Measurements from ENCODE around the gene PAOX. TPM values are rescaled to one million over a fixed set of nuclear protein-coding genes. Genes with fewer than 3 reads are reported as not detected.

PAOX gene
- total and polyA plus RNA-seq, 9 of the 15 experiments (the other 6 are each of a cell fraction or from before 2014, with no cell fraction given) = 0.80 to 6.4 (median 2.6) TPM

DNA sequence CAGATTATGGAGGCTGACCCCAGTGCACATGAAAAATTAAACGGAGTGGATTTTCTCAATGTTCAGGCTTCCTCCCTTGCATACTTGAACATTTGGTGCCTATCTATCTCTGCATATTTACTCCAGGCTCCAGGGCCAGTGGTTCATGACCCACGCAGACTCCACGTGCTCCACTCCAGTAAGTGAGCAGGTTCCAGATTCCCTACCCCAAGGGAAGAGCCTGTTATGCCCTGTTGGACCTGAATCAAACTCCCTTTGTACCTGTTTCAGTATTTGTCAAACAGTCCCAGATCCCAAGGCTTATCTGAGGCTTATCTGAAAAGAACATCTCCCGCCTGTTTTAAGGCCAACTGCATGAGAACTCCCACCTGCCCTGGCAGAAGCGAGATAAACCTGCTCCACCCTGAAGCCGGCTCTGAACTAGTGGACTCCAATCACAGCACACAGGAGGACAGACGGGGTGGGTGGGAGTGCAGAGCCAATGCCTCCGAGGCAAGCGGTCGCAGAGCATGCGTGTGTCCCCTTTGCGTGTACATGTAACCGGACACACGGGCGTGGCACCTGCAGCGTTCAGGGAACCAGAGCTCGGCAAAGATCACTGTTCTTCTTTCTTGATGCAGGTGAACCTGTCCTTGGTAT, 19.0 kb upstream of the PAOX start (continued):
- TF ChIP-seq TEAD4 (IDR thresholded peaks at IDR 0.05; ENCODE audit: low read length) = peak; percentile 82
- no peak for TF ChIP-seq TEAD4 (CRISPR knock-in tag; IDR thresholded peaks at IDR 0.05; ENCODE audit: borderline replicate concordance)
- peak; percentile 93 for TF ChIP-seq L3MBTL2 (IDR thresholded peaks at IDR 0.05)
- TF ChIP-seq, protein P1, sequence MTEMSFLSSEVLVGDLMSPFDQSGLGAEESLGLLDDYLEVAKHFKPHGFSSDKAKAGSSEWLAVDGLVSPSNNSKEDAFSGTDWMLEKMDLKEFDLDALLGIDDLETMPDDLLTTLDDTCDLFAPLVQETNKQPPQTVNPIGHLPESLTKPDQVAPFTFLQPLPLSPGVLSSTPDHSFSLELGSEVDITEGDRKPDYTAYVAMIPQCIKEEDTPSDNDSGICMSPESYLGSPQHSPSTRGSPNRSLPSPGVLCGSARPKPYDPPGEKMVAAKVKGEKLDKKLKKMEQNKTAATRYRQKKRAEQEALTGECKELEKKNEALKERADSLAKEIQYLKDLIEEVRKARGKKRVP (CRISPR knock-in tag; IDR thresholded peaks at IDR 0.05) = no peak
- TF ChIP-seq POLR3A (IDR thresholded peaks at IDR 0.05; ENCODE audit: borderline replicate concordance, extremely low read depth, insufficient read depth, insufficient read length) = no peak
- TF ChIP-seq ZNF696 (CRISPR knock-in tag; conservative IDR thresholded peaks at IDR 0.05) = no peak
- no peak for TF ChIP-seq ZNF507 (tag; conservative IDR thresholded peaks at IDR 0.05)
- TF ChIP-seq ZNF324 (CRISPR knock-in tag; IDR thresholded peaks at IDR 0.05) = no peak
- TF ChIP-seq GATAD2B (IDR thresholded peaks at IDR 0.05; ENCODE audit: borderline replicate concordance) = peak; percentile 45; the same call in 1 of the 2 replicates
- no peak for TF ChIP-seq DACH1 (IDR thresholded peaks at IDR 0.05; ENCODE audit: partially characterized antibody)
- TF ChIP-seq, protein P2, sequence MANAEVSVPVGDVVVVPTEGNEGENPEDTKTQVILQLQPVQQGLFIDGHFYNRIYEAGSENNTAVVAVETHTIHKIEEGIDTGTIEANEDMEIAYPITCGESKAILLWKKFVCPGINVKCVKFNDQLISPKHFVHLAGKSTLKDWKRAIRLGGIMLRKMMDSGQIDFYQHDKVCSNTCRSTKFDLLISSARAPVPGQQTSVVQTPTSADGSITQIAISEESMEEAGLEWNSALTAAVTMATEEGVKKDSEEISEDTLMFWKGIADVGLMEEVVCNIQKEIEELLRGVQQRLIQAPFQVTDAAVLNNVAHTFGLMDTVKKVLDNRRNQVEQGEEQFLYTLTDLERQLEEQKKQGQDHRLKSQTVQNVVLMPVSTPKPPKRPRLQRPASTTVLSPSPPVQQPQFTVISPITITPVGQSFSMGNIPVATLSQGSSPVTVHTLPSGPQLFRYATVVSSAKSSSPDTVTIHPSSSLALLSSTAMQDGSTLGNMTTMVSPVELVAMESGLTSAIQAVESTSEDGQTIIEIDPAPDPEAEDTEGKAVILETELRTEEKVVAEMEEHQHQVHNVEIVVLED (CRISPR knock-in tag; IDR thresholded peaks at IDR 0.05) = no peak
- no peak for TF ChIP-seq SNRNP70 (optimal IDR thresholded peaks at IDR 0.05; ENCODE audit: low read depth, low read length)
- TF ChIP-seq STAT5B (CRISPR knock-in tag; IDR thresholded peaks at IDR 0.05) = no peak
- TF ChIP-seq ZNF311 (CRISPR knock-in tag; IDR thresholded peaks at IDR 0.05) = no peak
- TF ChIP-seq, protein P3, sequence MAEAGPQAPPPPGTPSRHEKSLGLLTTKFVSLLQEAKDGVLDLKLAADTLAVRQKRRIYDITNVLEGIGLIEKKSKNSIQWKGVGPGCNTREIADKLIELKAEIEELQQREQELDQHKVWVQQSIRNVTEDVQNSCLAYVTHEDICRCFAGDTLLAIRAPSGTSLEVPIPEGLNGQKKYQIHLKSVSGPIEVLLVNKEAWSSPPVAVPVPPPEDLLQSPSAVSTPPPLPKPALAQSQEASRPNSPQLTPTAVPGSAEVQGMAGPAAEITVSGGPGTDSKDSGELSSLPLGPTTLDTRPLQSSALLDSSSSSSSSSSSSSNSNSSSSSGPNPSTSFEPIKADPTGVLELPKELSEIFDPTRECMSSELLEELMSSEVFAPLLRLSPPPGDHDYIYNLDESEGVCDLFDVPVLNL (CRISPR knock-in tag; IDR thresholded peaks at IDR 0.05; ENCODE audit: low read depth) = 0 out of 2 replicates have a peak, but pooled peaks have one; percentile 66
- no peak for TF ChIP-seq CEBPB (tag; IDR thresholded peaks at IDR 0.05)
- TF ChIP-seq NCOR1 (IDR thresholded peaks at IDR 0.05) = peak; percentile 68
- TF ChIP-seq, protein P4, sequence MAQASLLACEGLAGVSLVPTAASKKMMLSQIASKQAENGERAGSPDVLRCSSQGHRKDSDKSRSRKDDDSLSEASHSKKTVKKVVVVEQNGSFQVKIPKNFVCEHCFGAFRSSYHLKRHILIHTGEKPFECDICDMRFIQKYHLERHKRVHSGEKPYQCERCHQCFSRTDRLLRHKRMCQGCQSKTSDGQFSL (CRISPR knock-in tag; IDR thresholded peaks at IDR 0.05) = no peak
- TF ChIP-seq, protein P4 (tag; IDR thresholded peaks at IDR 0.05) = no peak
- TF ChIP-seq, protein P5, sequence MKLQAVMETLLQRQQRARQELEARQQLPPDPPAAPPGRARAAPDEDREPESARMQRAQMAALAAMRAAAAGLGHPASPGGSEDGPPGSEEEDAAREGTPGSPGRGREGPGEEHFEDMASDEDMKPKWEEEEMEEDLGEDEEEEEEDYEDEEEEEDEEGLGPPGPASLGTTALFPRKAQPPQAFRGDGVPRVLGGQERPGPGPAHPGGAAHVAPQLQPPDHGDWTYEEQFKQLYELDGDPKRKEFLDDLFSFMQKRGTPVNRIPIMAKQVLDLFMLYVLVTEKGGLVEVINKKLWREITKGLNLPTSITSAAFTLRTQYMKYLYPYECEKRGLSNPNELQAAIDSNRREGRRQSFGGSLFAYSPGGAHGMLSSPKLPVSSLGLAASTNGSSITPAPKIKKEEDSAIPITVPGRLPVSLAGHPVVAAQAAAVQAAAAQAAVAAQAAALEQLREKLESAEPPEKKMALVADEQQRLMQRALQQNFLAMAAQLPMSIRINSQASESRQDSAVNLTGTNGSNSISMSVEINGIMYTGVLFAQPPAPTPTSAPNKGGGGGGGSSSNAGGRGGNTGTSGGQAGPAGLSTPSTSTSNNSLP (IDR thresholded peaks at IDR 0.05; ENCODE audit: borderline replicate concordance, low read depth, low read length) = no peak
- TF ChIP-seq ZFP30 (CRISPR knock-in tag; IDR thresholded peaks at IDR 0.05; ENCODE audit: borderline replicate concordance) = no peak
- no peak for TF ChIP-seq NEUROD1 (IDR thresholded peaks at IDR 0.05; ENCODE audit: borderline replicate concordance, low read depth, low read length, partially characterized antibody)
- TF ChIP-seq ADNP (tag; IDR thresholded peaks at IDR 0.05) = no peak
- TF ChIP-seq ARHGAP35 (IDR thresholded peaks at IDR 0.05; ENCODE audit: partially characterized antibody) = no peak

Data from K562 (cell line).